Testis (tissue), 2 donors: Measurements from ENCODE around the gene FBXO21.

Experiments
- CTCF ChIP-seq, 3 experiments: fragments of 450-650 bp in 2 of 3; fragments of 200-600 bp in 1 of 3; sonication (generic) in 1 of 3; IDR thresholded peaks; one replicate each; pipeline ENCODE4 v1.5.1; 2016 to 2019; ENCODE audit warnings: antibody characterized with exemption in 3 of 3, mild to moderate bottlenecking in 2 of 3, moderate library complexity in 1 of 3
- POLR2A ChIP-seq: fragments of 450-650 bp; IDR thresholded peaks from one replicate; pipeline ENCODE4 v1.6.1; 2017; ENCODE audit warnings: antibody characterized with exemption, mild to moderate bottlenecking, moderate library complexity

GRCh38 chr12:117152793-117153775 is 37.2 kb downstream of the FBXO21 start:
- TF ChIP-seq CTCF (IDR thresholded peaks at IDR 0.05) (no peak), POLR2A (no peak)
